Measurements from ENCODE around the gene SMC3. TPM values are rescaled to one million over a fixed set of nuclear protein-coding genes. Genes with fewer than 3 reads are reported as not detected.

SMC3 gene
- total RNA-seq, 2 donors from 2014 or later, result 25.6 to 38.8 TPM

DNA sequence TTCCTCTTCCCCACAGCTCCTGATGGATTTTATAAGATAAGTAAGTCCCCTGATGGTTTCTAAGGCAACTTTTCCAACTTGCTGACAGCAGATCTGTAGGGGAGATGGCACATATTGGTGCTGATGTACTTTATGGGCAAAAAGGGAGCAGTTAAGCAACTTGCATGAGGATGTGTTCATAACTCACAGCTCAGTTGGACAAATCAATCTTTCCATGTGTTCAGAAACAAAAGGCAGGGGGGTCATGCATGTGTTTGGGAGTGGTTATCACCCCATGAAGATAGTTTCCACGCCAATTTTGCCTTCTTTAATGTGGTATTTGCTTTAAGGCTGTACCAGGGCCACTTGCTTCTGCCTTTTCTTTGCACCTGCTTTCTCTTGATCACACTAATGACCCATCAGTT lies 82.8 kb downstream of the SMC3 start:
- Histone ChIP-seq H3K9me3 (no peaks in the 10 kb centered on the region), H3K27ac (no peak overlapping the region), H3K4me1 (replicated peaks) (no peaks in the 10 kb centered on the region), H3K36me3 (no peaks in the 10 kb centered on the region), H3K4me3 (no peak overlapping the region), H3K27me3 (replicated peaks; ENCODE audit: insufficient read depth) (peaks cover 15% of the 10 kb centered on the region)
- no peak for DNase-seq (ENCODE audit: low spot score)
- intact Hi-C loops (cut with DNase I), result no loop called here
- 78% methylated on average over 1 of the region's 1 CpG for WGBS
- no peak for TF ChIP-seq POLR2A (IDR thresholded peaks at IDR 0.05)
- TF ChIP-seq, protein P1, sequence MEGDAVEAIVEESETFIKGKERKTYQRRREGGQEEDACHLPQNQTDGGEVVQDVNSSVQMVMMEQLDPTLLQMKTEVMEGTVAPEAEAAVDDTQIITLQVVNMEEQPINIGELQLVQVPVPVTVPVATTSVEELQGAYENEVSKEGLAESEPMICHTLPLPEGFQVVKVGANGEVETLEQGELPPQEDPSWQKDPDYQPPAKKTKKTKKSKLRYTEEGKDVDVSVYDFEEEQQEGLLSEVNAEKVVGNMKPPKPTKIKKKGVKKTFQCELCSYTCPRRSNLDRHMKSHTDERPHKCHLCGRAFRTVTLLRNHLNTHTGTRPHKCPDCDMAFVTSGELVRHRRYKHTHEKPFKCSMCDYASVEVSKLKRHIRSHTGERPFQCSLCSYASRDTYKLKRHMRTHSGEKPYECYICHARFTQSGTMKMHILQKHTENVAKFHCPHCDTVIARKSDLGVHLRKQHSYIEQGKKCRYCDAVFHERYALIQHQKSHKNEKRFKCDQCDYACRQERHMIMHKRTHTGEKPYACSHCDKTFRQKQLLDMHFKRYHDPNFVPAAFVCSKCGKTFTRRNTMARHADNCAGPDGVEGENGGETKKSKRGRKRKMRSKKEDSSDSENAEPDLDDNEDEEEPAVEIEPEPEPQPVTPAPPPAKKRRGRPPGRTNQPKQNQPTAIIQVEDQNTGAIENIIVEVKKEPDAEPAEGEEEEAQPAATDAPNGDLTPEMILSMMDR (IDR thresholded peaks at IDR 0.05), result no peak
- no peak for TF ChIP-seq POLR2AphosphoS5 (IDR thresholded peaks at IDR 0.05)

DNA sequence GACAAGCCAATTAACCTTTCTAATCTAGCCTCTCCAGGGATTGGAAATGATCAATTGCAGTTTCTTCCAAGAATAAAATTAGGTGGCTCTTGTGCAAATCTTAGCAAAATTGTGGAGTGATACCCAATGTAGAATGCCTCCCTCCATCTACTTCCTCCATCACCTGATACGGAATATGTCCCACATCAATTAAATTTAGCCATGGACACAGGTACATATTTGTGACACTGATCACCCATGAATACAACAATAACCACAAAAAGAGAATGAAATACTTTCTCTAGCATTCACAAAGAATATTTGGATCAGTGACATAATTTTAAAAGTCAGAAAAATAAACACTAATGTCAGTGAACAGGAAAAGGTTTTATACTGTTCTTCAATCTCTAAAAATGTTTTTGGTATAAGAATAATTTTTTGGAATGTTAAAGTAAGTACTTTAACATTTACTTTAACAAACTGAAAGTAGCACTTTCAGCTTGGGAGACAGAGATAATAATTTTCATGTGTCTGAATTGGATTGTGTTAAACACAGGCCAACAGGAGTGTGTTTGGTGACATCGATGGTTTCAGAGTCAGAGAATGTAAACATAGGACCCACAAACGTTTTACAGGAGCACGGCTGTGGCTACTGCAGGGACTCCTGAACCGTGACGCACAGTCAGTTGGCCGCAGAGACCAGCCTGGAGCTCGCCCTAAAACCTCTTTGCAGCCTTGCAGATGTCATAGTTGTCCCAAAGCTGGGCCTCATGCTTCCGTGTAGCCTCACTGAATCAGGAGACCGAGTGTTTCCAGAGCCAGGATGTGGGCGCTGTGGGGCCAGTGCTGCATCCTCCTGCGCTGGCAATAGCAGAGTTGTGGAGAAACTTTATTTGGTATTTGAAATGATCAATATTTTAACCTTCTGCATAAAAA lies 83.8 kb downstream of the SMC3 start:
- no peak for DNase-seq (ENCODE audit: low spot score)
- H3K27me3 ChIP-seq (replicated peaks; ENCODE audit: insufficient read depth), result peaks cover 11% of the 10 kb centered on the region
- no peak for TF ChIP-seq POLR2A (IDR thresholded peaks at IDR 0.05)
- TF ChIP-seq POLR2AphosphoS5 (IDR thresholded peaks at IDR 0.05), result no peak
- TF ChIP-seq, protein P1 (IDR thresholded peaks at IDR 0.05), result no peak
- H3K27ac ChIP-seq, result no peak overlapping the region
- no peaks in the 10 kb centered on the region for H3K9me3 ChIP-seq
- intact Hi-C loops (cut with DNase I), result no loop called here
- H3K4me3 ChIP-seq, result no peak overlapping the region
- no peaks in the 10 kb centered on the region for H3K36me3 ChIP-seq
- WGBS, result 55% methylated on average over 12 of the region's 12 CpGs
- H3K4me1 ChIP-seq (replicated peaks), result no peaks in the 10 kb centered on the region

DNA sequence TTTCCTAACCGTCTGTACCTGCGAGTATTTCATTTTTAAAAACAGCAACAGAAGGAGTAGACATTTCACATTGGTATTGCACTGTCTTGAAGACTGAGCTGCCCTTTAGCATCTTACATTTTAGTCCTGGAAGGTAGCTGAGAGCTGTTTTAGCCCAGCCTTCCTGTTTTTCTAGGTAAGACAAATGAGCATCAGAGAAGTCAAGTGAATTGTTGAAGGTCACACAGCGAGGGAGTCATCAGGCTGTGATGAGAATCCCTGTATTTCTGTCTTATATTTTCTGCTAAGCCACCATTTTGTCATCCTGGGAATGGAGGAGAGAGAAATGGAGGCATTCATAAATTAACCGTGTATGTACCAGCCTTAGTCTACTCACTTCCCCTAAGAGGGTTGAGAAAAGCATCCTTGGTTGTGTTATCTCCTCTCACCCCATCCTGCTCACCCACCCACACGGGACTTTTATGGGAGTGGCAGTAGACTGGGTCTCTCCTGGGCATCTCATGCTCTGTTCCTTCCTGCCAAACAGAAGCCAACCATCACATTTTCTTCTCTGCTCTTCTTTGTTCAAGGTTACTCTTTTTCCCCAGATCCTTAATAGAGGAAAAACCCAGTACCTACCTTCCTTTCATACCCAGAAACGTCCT lies 85.1 kb downstream of the SMC3 start:
- no peaks in the 10 kb centered on the region for H3K9me3 ChIP-seq
- TF ChIP-seq POLR2AphosphoS5 (IDR thresholded peaks at IDR 0.05) (no peak), POLR2A (IDR thresholded peaks at IDR 0.05) (no peak)
- TF ChIP-seq, protein P1 (IDR thresholded peaks at IDR 0.05), result no peak
- no peaks in the 10 kb centered on the region for H3K4me1 ChIP-seq (replicated peaks)
- no peak for DNase-seq (ENCODE audit: low spot score)
- no peak overlapping the region for H3K4me3 ChIP-seq
- H3K27ac ChIP-seq, result no peak overlapping the region
- 77% methylated on average over 6 of the region's 6 CpGs for WGBS
- intact Hi-C loops (cut with DNase I), result no loop called here
- H3K36me3 ChIP-seq, result no peaks in the 10 kb centered on the region
- no peaks in the 10 kb centered on the region for H3K27me3 ChIP-seq (replicated peaks; ENCODE audit: insufficient read depth)

Small RNA genes within 50 kb of the gene (small RNA-seq; reads per million reads assigned to genes)
- gene RF00019, result 0 reads per million in 2 donors

Other genes with a start within 250 kb of the SMC3 start
- gene DUSP5, start 69.8 kb upstream of the SMC3 start, total RNA-seq, result 10 to 100 TPM in 1 of 2 donors, 1 to 10 TPM in 1; 6.9 to 33.1 TPM
- gene RBM20, start 76.6 kb downstream of the SMC3 start, total RNA-seq, result 1 to 10 TPM in 1 of 2 donors, under 1 TPM in 1; 0.41 to 2.8 TPM